GM23248 (cell line): ENCODE results near the gene AGAP1. TPM values are rescaled to one million over a fixed set of nuclear protein-coding genes. Genes with fewer than 3 reads are reported as not detected.

ENCODE experiments used
- DNase-seq: peaks from one replicate; pipeline ENCODE4 v3.0.0-alpha.2; 2015
- H2AFZ ChIP-seq: fragments of 200-600 bp; sonication (generic); 2 replicates; pipeline ENCODE4 v1.6.1; 2016; ENCODE audit warnings: antibody characterized with exemption
- H3F3A ChIP-seq: fragments of 200-600 bp; sonication (generic); 2 replicates; pipeline ENCODE4 v1.6.1; 2016; ENCODE audit warnings: mild to moderate bottlenecking, antibody characterized with exemption, mixed run types; ENCODE audit not compliant: insufficient read depth
- H3K27ac ChIP-seq: fragments of 200-600 bp; sonication (generic); 2 replicates; pipeline ENCODE4 v1.5.1; 2016; ENCODE audit warnings: mild to moderate bottlenecking
- H3K27me3 ChIP-seq: fragments of 200-600 bp; sonication (generic); replicated peaks from 2 replicates; pipeline ENCODE4 v1.6.1; 2016; ENCODE audit warnings: mild to moderate bottlenecking; ENCODE audit not compliant: insufficient read depth
- H3K36me3 ChIP-seq: fragments of 200-600 bp; sonication (generic); 2 replicates; pipeline ENCODE4 v1.6.1; 2016; ENCODE audit warnings: low read depth, mild to moderate bottlenecking
- H3K4me1 ChIP-seq: fragments of 200-600 bp; sonication (generic); 2 replicates; pipeline ENCODE4 v1.6.1; 2016; ENCODE audit warnings: mild to moderate bottlenecking; ENCODE audit not compliant: insufficient read depth
- H3K4me2 ChIP-seq: fragments of 200-600 bp; sonication (generic); one replicate; pipeline ENCODE4 v1.6.1; 2016; ENCODE audit warnings: mild to moderate bottlenecking; ENCODE audit not compliant: unreplicated experiment
- H3K4me3 ChIP-seq: fragments of 200-600 bp; sonication (generic); 2 replicates; pipeline ENCODE4 v1.5.1; 2016; ENCODE audit warnings: mild to moderate bottlenecking
- H3K79me2 ChIP-seq: fragments of 200-600 bp; sonication (generic); 2 replicates; pipeline ENCODE4 v1.6.1; 2016; ENCODE audit warnings: mild to moderate bottlenecking; ENCODE audit not compliant: insufficient read depth
- H3K9ac ChIP-seq: fragments of 200-600 bp; sonication (generic); 2 replicates; pipeline ENCODE4 v1.6.1; 2016; ENCODE audit warnings: mild to moderate bottlenecking
- H3K9me2 ChIP-seq: fragments of 200-600 bp; sonication (generic); 2 replicates; pipeline ENCODE4 v1.6.1; 2016; ENCODE audit warnings: mixed run types, mild to moderate bottlenecking, moderate library complexity; ENCODE audit not compliant: insufficient read depth
- H3K9me3 ChIP-seq: fragments of 200-600 bp; sonication (generic); one replicate; pipeline ENCODE4 v1.6.1; 2017; ENCODE audit warnings: low read depth
- H4K20me1 ChIP-seq: fragments of 200-600 bp; sonication (generic); 2 replicates; pipeline ENCODE4 v1.6.0; 2016; ENCODE audit not compliant: insufficient read depth
- EZH2 ChIP-seq: fragments of 200-600 bp; sonication (generic); IDR thresholded peaks from 2 replicates; pipeline ENCODE4 v1.6.1; 2018; ENCODE audit warnings: antibody characterized with exemption, mild to moderate bottlenecking; ENCODE audit not compliant: insufficient read depth, poor library complexity, severe bottlenecking
- EZH2phosphoT487 ChIP-seq: fragments of 200-600 bp; sonication (generic); IDR thresholded peaks from 2 replicates; pipeline ENCODE4 v1.6.1; 2018; ENCODE audit warnings: antibody characterized with exemption, moderate library complexity, mild to moderate bottlenecking, low read depth; ENCODE audit not compliant: insufficient read depth
- WGBS, 2 experiments: methylation state at CpG; one replicate each; pipeline ENCODE4 v1.1.6; 2015 to 2017; ENCODE audit warnings: low lambda C conversion rate in 2 of 2, low coverage in 1 of 2; ENCODE audit errors: missing lambda C conversion rate in 2 of 2; 5-methylcytosine and 5-hydroxymethylcytosine counted together
- in situ Hi-C: fragments of 300-500 bp; cut with MboI; formaldehyde crosslinking; loops from 2 replicates; pipeline ENCODE4 v1.15.0; 2020
- polyA plus RNA-seq: library from polyadenylated mRNA; unstranded; fragments of >200 nt; fragmentation: Nextera tagmentation; extraction: Ambion mirVana; gene quantifications from 2 replicates; pipeline ENCODE4 v1.2.1, GENCODE V29; 2016
- total RNA-seq: library from RNA; depleted of rRNA; stranded (reverse); fragments of >200 nt; shearing (Covaris generic); gene quantifications from 2 replicates; pipeline ENCODE4 v1.2.3, GENCODE V29; 2014

The AGAP1 gene
- total and polyA plus RNA-seq, 2 experiments from 2014 or later, result 2.2 to 9.9 TPM

DNA sequence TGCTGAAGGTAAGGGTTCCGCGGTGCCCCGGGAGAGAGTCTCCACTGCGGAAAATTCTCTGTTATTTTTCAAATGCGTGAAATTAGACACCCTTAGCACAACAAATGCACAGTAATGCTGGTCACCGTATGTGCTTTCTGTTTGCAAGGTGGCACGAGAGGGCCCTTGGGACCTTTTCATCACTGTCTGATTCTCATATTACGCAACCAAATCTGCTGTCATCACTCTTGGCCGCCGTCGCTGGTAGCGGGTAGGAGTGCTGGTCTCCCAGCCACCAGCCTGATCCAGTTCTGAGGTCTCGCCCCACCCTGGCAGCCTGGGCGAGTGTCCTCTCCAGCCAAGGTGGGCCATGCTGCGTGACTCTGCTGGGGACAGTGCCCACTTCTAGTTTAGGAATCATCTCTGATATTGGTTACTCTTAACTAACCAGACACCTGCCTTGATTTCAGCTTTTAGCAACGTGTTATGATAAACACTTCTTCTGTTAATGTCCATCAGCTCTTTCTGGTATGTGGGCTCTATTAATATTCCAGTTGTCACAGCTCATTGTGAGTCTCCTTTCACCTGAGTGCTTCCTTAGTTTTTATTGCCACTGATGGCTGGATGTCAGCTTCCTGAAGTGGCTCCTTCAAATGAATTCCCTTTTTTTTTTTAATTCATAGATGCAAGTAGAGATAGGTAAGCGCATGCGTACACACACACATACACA, 474.9 kb downstream of the AGAP1 start:
- H2AFZ ChIP-seq, result no peak overlapping the region
- H3K36me3 ChIP-seq, result no peaks in the 10 kb centered on the region
- H3K4me1 ChIP-seq, result no peaks in the 10 kb centered on the region
- 93% methylated on average over 17 to 18 of the region's 18 CpGs for WGBS, 2 experiments
- H3K27ac ChIP-seq, result no peak overlapping the region
- H3K27me3 ChIP-seq, result no peaks in the 10 kb centered on the region
- no peaks in the 10 kb centered on the region for H3K9me2 ChIP-seq
- no peak overlapping the region for H3K4me3 ChIP-seq
- H3K79me2 ChIP-seq, result no peaks in the 10 kb centered on the region
- in situ Hi-C loops, result no loop called here
- H3K9ac ChIP-seq, result no peak overlapping the region
- H4K20me1 ChIP-seq, result no peaks in the 10 kb centered on the region
- DNase-seq, result no peak
- TF ChIP-seq EZH2, result no peak
- no peak for TF ChIP-seq EZH2phosphoT487
- H3K4me2 ChIP-seq, result no peak overlapping the region
- no peaks in the 10 kb centered on the region for H3K9me3 ChIP-seq
- H3F3A ChIP-seq, result no peaks in the 10 kb centered on the region

DNA sequence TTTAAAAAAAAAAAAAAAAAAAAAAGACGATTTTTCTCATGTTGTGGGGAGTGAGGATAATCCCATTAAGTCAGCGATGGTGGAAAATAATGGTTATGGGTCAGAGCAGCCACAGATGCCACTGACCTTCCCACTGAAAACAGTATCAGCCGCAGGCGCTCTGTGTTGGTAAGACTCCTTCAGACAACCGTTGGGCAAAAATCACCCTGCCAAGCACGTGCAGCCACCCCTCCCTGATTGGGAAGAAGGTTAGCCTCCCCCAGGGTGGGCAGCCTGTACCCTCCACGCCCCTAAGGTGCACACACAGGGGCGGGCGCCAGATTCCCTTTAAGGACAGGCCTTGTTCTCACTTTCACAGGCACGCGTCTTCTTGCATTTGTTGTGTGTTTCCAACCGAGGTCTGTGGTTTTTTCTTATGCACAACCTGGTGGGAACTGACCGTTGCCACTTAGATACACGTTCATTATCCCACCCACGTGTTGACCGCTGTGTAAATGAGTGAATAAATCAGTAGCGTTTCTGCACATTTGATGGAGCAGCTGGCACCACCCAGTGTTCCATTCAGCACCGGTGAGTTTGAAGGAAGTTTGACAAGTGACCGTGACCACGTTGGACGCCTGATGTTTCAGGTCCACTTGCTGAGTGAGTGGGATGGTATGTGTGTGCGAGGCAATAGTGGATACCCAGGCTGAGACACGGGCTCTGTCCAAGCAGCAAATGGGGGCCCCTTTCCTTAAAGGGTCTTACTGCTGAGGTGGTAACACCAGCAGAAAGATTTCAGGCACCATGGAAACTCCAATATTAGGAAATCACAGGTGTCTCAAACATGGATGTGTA, 476.6 kb downstream of the AGAP1 start:
- Histone ChIP-seq H3K9me3 (no peaks in the 10 kb centered on the region), H3K27ac (no peak overlapping the region), H2AFZ (no peak overlapping the region), H3K36me3 (no peaks in the 10 kb centered on the region), H3K9me2 (no peaks in the 10 kb centered on the region), H3K79me2 (no peaks in the 10 kb centered on the region), H3K4me1 (no peaks in the 10 kb centered on the region), H3K4me2 (no peak overlapping the region), H4K20me1 (no peaks in the 10 kb centered on the region), H3K27me3 (no peaks in the 10 kb centered on the region), H3K4me3 (no peak overlapping the region), H3K9ac (no peak overlapping the region), H3F3A (no peaks in the 10 kb centered on the region)
- WGBS, 2 experiments, result 92 to 94% methylated on average over 22 to 23 of the region's 23 CpGs
- in situ Hi-C loops, result no loop called here
- no peak for DNase-seq
- no peak for TF ChIP-seq EZH2phosphoT487
- TF ChIP-seq EZH2, result no peak

DNA sequence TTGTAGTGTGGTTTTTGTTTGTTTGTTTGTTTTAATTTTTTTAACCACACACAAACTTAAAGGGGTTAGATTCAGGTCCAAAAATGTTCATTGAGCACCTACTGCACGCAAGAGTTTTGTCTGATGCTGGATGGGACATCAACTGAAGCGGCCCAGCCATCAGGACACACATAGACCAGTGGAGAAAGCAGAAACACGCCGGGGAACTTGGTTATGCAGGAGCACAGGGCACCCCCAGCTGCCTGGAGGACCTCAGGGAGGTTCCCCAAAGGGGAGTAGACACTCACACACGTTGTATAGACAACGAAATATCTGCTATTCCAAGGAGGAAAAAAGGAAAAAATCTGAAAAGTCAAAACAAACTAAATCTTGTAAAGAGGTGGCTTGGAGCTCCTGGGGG, 482.7 kb downstream of the AGAP1 start:
- no peaks in the 10 kb centered on the region for H4K20me1 ChIP-seq
- H3K27ac ChIP-seq, result no peak overlapping the region
- no peak for TF ChIP-seq EZH2phosphoT487
- no peak for TF ChIP-seq EZH2
- WGBS, 2 experiments, result 88 to 97% methylated on average over 4 to 6 of the region's 6 CpGs
- H3K4me2 ChIP-seq, result no peak overlapping the region
- in situ Hi-C loops, result no loop called here
- H3K9me3 ChIP-seq, result no peaks in the 10 kb centered on the region
- H3K9me2 ChIP-seq, result no peaks in the 10 kb centered on the region
- no peaks in the 10 kb centered on the region for H3K27me3 ChIP-seq
- no peak for DNase-seq
- H3K36me3 ChIP-seq, result no peaks in the 10 kb centered on the region
- no peak overlapping the region for H2AFZ ChIP-seq
- no peaks in the 10 kb centered on the region for H3K79me2 ChIP-seq
- H3K9ac ChIP-seq, result no peak overlapping the region
- no peaks in the 10 kb centered on the region for H3F3A ChIP-seq
- H3K4me1 ChIP-seq, result no peaks in the 10 kb centered on the region
- no peak overlapping the region for H3K4me3 ChIP-seq

GRCh38 chr2:235976956-235977355, 483.1 kb downstream of the AGAP1 start:
- Histone ChIP-seq H2AFZ (no peak overlapping the region), H3K4me2 (no peak overlapping the region), H3K79me2 (no peaks in the 10 kb centered on the region), H3K4me3 (no peak overlapping the region), H3K27me3 (no peaks in the 10 kb centered on the region), H3K36me3 (no peaks in the 10 kb centered on the region), H3K9me3 (no peaks in the 10 kb centered on the region), H4K20me1 (no peaks in the 10 kb centered on the region), H3K9ac (no peak overlapping the region), H3K4me1 (no peaks in the 10 kb centered on the region), H3K27ac (no peak overlapping the region), H3K9me2 (no peaks in the 10 kb centered on the region), H3F3A (no peaks in the 10 kb centered on the region)
- DNase-seq, result no peak
- WGBS, 2 experiments, result 96 to 97% methylated on average over 11 of the region's 11 CpGs
- in situ Hi-C loops, result no loop called here
- TF ChIP-seq EZH2phosphoT487, result no peak
- no peak for TF ChIP-seq EZH2
